HCT116 (cell line): ENCODE results near the gene CMC1. TPM values are rescaled to one million over a fixed set of nuclear protein-coding genes. Genes with fewer than 3 reads are reported as not detected.

Experiments
- ATAC-seq: fragments of 200-7000 bp; cut with Tn5 transposase; 2 replicates; pipeline ENCODE4 v1.9.1; 2020; ENCODE audit warnings: mild to moderate bottlenecking, moderate library complexity
- BruUV-seq: library from RNA; stranded (reverse); fragments of 400-500 nt; replicated peaks from 2 replicates; lab custom pipeline; 2021; lab: Mats Ljungman, UMichigan
- CTCF ChIA-PET: fragments of 300-600 bp; sonication (Branson Sonifier 250); formaldehyde crosslinking; loops from one replicate; lab custom pipeline; 2021; ENCODE audit warnings: antibody characterized with exemption; lab: Charles Lee
- POLR2A ChIA-PET: fragments of 300-600, 350-600 bp; sonication (Branson Sonifier 250); formaldehyde crosslinking; loops from one replicate; lab custom pipeline; 2021; ENCODE audit warnings: antibody characterized with exemption; lab: Charles Lee
- RAD21 ChIA-PET, 2 experiments: fragments of 300-600 bp; sonication (Branson Sonifier 250); formaldehyde crosslinking; loops; one replicate each; lab custom pipeline; 2023; ENCODE audit warnings: low total read pairs in 2 of 2; ENCODE audit not compliant: uncharacterized antibody in 2 of 2, unreplicated experiment in 2 of 2, low non-redundant PET in 1 of 2; lab: Charles Lee
- DNase-seq: peaks from one replicate; pipeline ENCODE4 v3.0.0-alpha.2; 2010; ENCODE audit warnings: low read depth, low spot score
- H2AFZ ChIP-seq: fragments of 200-600 bp; shearing (Covaris generic), sonication (generic); 2 replicates; pipeline ENCODE4 v1.6.1; 2017; ENCODE audit warnings: low read depth, mixed run types, mixed read lengths, antibody characterized with exemption, low read length; ENCODE audit not compliant: poor library complexity, severe bottlenecking
- H3K27ac ChIP-seq: 2 replicates; pipeline ENCODE4 v1.5.1; 2012; ENCODE audit warnings: low read depth, low read length
- H3K27me3 ChIP-seq: fragments of 200-600 bp; sonication (generic); 2 replicates; pipeline ENCODE4 v1.6.1; 2016; ENCODE audit warnings: mixed run types, low read length, mixed read lengths; ENCODE audit not compliant: insufficient read depth
- H3K36me3 ChIP-seq, 2 experiments: fragments of 200-500 bp in 1 of 2; fragments of 200-600 bp in 1 of 2; sonication (Bioruptor generic) in 1 of 2; sonication (generic) in 1 of 2; 2 replicates each; pipeline versions ENCODE4 v1.5.1 to v1.6.1; 2014 to 2016; ENCODE audit warnings: low read length in 2 of 2, inconsistent platforms in 1 of 2, mixed read lengths in 1 of 2, mixed run types in 1 of 2; ENCODE audit not compliant: insufficient read depth in 2 of 2, control insufficient read depth in 1 of 2
- H3K4me1 ChIP-seq, 2 experiments: fragments of 200-600 bp in 1 of 2; sonication (generic) in 1 of 2; 2 replicates each; pipeline versions ENCODE4 v1.5.1 to v1.6.1; 2012 to 2017; ENCODE audit warnings: low read length in 2 of 2, inconsistent platforms in 1 of 2, mild to moderate bottlenecking in 1 of 2, mixed read lengths in 1 of 2, mixed run types in 1 of 2, moderate library complexity in 1 of 2; ENCODE audit not compliant: insufficient read depth in 2 of 2, control insufficient read depth in 1 of 2
- H3K4me2 ChIP-seq: fragments of 200-600 bp; sonication (generic); 2 replicates; pipeline ENCODE4 v1.6.1; 2017; ENCODE audit warnings: mixed run types, low read length, mixed read lengths
- H3K4me3 ChIP-seq, 2 experiments: fragments of 200-600 bp in 1 of 2; sonication (generic) in 1 of 2; replicated peaks in 1 of 2; 2 replicates each; pipeline ENCODE4 v1.5.1; 2011 to 2016; ENCODE audit warnings: low read length in 2 of 2, control low read depth in 1 of 2, low read depth in 1 of 2, mild to moderate bottlenecking in 1 of 2, mixed read lengths in 1 of 2, mixed run types in 1 of 2
- H3K79me2 ChIP-seq: fragments of 200-600 bp; sonication (generic); 2 replicates; pipeline ENCODE4 v1.6.1; 2017; ENCODE audit warnings: mild to moderate bottlenecking, mixed run types, low read length, moderate library complexity, mixed read lengths; ENCODE audit not compliant: insufficient read depth
- H3K9ac ChIP-seq: fragments of 200-600 bp; sonication (generic); 2 replicates; pipeline ENCODE4 v1.6.1; 2016; ENCODE audit warnings: low read length, mixed read lengths
- H3K9me2 ChIP-seq: fragments of 200-600 bp; sonication (generic), shearing (Covaris generic); 2 replicates; pipeline ENCODE4 v1.6.1; 2017; ENCODE audit warnings: mixed run types, mild to moderate bottlenecking, moderate library complexity; ENCODE audit not compliant: insufficient read depth
- H3K9me3 ChIP-seq, 2 experiments: fragments of 200-500 bp in 1 of 2; fragments of 200-600 bp in 1 of 2; sonication (Bioruptor generic) in 1 of 2; sonication (generic) in 1 of 2; 2 replicates each; pipeline ENCODE4 v1.6.1; 2014 to 2017; ENCODE audit warnings: low read length in 2 of 2, mixed read lengths in 2 of 2, inconsistent platforms in 1 of 2, low read depth in 1 of 2, mild to moderate bottlenecking in 1 of 2, mixed run types in 1 of 2, moderate library complexity in 1 of 2; ENCODE audit not compliant: control insufficient read depth in 1 of 2, insufficient read depth in 1 of 2
- H4K20me1 ChIP-seq: fragments of 200-600 bp; sonication (generic), shearing (Covaris generic); 2 replicates; pipeline ENCODE4 v1.6.1; 2017; ENCODE audit warnings: mixed run types, mild to moderate bottlenecking, moderate library complexity; ENCODE audit not compliant: insufficient read depth
- CEBPB ChIP-seq: IDR thresholded peaks from 2 replicates; pipeline ENCODE4 v1.6.1; 2012; ENCODE audit warnings: low read depth
- JUND ChIP-seq: IDR thresholded peaks from 2 replicates; pipeline ENCODE4 v1.6.1; 2012
- RAD21 ChIP-seq: IDR thresholded peaks from 2 replicates; pipeline ENCODE4 v1.6.1; 2012; ENCODE audit warnings: low read depth, mild to moderate bottlenecking
- SIN3A ChIP-seq: IDR thresholded peaks from 2 replicates; pipeline ENCODE4 v1.6.1; 2012; ENCODE audit warnings: low read depth
- SRF ChIP-seq: IDR thresholded peaks from 2 replicates; pipeline ENCODE4 v1.6.1; 2012; ENCODE audit warnings: low read depth
- TCF7L2 ChIP-seq: IDR thresholded peaks from 2 replicates; pipeline ENCODE4 v1.7.0; 2011; ENCODE audit warnings: borderline replicate concordance, inconsistent platforms; ENCODE audit not compliant: insufficient read depth, insufficient read length; ENCODE audit errors: extremely low read depth
- intact Hi-C: fragments of 100-400 bp; cut with micrococcal nuclease; formaldehyde crosslinking; loops from 2 replicates; pipeline ENCODE4 v1.10.0; 2022
- total RNA-seq: library from RNA; stranded (reverse); gene quantifications from one replicate; pipeline ENCODE4 v1.2.1, GENCODE V29; 2021; ENCODE audit not compliant: unreplicated experiment
- TF ChIP-seq, protein P1 (sequence below): IDR thresholded peaks from 2 replicates; pipeline ENCODE4 v1.6.1; 2012; ENCODE audit warnings: low read depth
- TF ChIP-seq, protein P2 (sequence below), 3 experiments: fragments of 200-600 bp in 1 of 3; sonication (generic) in 1 of 3; IDR thresholded peaks in 2 of 3; conservative IDR thresholded peaks in 1 of 3; 2 replicates each; pipeline ENCODE4 v1.5.1; 2012 to 2017; ENCODE audit warnings: low read depth in 2 of 3, low read length in 2 of 3, antibody characterized with exemption in 1 of 3, borderline replicate concordance in 1 of 3, control low read depth in 1 of 3, mild to moderate bottlenecking in 1 of 3, mixed read lengths in 1 of 3, mixed run types in 1 of 3, moderate library complexity in 1 of 3; ENCODE audit not compliant: insufficient read depth in 1 of 3

CMC1 gene
- total RNA-seq, 1 experiment from 2014 or later: 29.0 TPM

DNA sequence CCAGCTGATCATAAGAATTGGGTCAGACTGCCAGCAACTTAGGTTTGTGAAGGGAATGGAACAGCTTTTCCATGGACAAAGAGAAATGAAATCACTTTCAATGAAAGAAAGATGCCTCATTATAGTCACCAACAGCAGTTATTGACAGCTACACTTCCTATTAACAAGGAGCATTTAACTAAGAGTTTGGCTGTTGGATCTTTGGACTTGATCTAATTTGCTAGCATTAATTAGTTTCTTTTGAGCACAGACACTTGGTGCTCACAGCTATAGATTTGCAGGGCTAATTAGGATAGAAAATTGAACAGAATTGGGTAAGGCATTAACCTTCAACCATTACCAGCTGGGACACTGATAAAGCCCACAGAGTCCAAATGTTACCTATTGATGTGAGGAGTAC lies 24.2 kb downstream of the CMC1 start:
- POLR2A ChIA-PET: no interaction called here
- DNase-seq: no peak
- BruUV-seq: no TSS peak

DNA sequence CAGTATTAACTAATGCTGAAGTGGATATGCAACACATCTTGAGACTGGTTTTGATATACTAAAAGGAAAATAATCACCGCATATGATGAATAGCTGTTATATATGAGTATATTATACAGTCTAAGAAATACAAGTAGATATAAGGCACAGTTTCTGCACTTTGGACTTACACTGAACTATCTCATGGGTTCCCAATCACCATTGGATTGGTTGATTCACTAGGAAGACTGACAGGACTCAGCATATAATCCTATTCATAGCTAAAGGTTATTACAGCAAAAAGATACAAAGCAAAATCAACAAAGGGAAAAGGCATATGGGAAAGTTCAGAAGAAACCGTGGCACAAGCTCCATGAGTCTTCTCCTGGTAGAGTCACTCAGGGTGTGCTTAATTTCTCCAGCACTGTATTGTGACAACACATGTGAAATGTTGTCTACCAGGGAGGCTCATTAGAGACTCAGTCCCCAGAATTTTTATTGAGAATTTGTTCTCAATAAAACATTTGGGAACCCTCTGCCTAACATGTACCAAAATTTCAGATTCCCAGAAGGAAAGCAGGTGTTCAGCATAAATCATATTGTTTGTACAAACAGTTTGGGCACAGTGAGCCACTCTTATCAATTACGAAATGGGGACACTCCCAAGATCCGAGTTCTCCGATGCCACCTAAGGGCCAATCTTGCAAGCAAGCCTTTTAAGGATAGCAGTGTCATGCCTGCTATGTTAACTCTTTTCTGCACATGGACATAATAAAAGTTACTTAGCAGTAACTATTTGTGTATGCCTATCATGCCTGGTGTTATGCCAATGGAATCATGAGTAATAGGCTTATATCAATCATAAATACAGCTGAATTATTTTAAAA lies 26.8 kb downstream of the CMC1 start:
- intact Hi-C loops: no loop called here
- ChIA-PET CTCF (no interaction called here), RAD21 (no interaction called here), POLR2A (no interaction called here)
- Histone ChIP-seq H3K27me3 (no peaks in the 10 kb centered on the region), H3K4me3 (no peak overlapping the region), H4K20me1 (no peaks in the 10 kb centered on the region), H3K79me2 (peaks cover 5% of the 10 kb centered on the region; the same call in 1 of the 2 replicates), H3K27ac (no peak overlapping the region), H3K9ac (no peak overlapping the region), H3K9me2 (no peaks in the 10 kb centered on the region), H3K36me3 (peaks cover 0 to 5% of the 10 kb centered on the region in 2 experiments; a peak in 1 of 4 replicates), H3K4me1 (no peaks in the 10 kb centered on the region), H3K4me2 (no peak overlapping the region), H2AFZ (no peak overlapping the region), H3K9me3 (no peaks in the 10 kb centered on the region)
- DNase-seq (no peak), ATAC-seq (peak; percentile 65)
- no TSS peak for BruUV-seq
- TF ChIP-seq SRF (peak; percentile 52; the same call in 1 of the 2 replicates), CEBPB (peak; percentile 40; the same call in 1 of the 2 replicates), RAD21 (peak; percentile 46), SIN3A (no peak)
- TF ChIP-seq, protein P1, sequence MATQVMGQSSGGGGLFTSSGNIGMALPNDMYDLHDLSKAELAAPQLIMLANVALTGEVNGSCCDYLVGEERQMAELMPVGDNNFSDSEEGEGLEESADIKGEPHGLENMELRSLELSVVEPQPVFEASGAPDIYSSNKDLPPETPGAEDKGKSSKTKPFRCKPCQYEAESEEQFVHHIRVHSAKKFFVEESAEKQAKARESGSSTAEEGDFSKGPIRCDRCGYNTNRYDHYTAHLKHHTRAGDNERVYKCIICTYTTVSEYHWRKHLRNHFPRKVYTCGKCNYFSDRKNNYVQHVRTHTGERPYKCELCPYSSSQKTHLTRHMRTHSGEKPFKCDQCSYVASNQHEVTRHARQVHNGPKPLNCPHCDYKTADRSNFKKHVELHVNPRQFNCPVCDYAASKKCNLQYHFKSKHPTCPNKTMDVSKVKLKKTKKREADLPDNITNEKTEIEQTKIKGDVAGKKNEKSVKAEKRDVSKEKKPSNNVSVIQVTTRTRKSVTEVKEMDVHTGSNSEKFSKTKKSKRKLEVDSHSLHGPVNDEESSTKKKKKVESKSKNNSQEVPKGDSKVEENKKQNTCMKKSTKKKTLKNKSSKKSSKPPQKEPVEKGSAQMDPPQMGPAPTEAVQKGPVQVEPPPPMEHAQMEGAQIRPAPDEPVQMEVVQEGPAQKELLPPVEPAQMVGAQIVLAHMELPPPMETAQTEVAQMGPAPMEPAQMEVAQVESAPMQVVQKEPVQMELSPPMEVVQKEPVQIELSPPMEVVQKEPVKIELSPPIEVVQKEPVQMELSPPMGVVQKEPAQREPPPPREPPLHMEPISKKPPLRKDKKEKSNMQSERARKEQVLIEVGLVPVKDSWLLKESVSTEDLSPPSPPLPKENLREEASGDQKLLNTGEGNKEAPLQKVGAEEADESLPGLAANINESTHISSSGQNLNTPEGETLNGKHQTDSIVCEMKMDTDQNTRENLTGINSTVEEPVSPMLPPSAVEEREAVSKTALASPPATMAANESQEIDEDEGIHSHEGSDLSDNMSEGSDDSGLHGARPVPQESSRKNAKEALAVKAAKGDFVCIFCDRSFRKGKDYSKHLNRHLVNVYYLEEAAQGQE: no peak
- TF ChIP-seq, protein P2, sequence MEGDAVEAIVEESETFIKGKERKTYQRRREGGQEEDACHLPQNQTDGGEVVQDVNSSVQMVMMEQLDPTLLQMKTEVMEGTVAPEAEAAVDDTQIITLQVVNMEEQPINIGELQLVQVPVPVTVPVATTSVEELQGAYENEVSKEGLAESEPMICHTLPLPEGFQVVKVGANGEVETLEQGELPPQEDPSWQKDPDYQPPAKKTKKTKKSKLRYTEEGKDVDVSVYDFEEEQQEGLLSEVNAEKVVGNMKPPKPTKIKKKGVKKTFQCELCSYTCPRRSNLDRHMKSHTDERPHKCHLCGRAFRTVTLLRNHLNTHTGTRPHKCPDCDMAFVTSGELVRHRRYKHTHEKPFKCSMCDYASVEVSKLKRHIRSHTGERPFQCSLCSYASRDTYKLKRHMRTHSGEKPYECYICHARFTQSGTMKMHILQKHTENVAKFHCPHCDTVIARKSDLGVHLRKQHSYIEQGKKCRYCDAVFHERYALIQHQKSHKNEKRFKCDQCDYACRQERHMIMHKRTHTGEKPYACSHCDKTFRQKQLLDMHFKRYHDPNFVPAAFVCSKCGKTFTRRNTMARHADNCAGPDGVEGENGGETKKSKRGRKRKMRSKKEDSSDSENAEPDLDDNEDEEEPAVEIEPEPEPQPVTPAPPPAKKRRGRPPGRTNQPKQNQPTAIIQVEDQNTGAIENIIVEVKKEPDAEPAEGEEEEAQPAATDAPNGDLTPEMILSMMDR (IDR thresholded peaks at IDR 0.05 in 2 of 3, conservative IDR thresholded peaks at IDR 0.05 in 1 of 3; ENCODE audit: borderline replicate concordance in 1 of 3, insufficient read depth in 1 of 3, low read depth in 2 of 3, low read length in 2 of 3): peak in 2 of 3 experiments; percentile 1 to 11; a peak in 1 of 6 replicates

More for the DNA sequence above, 24.2 kb downstream of the CMC1 start:
- TF ChIP-seq JUND (no peak), TCF7L2 (no peak), RAD21 (no peak), CEBPB (no peak)
- H4K20me1 ChIP-seq: no peaks in the 10 kb centered on the region
- H3K4me3 ChIP-seq: no peak overlapping the region
- H3K27ac ChIP-seq: no peak overlapping the region
- ChIA-PET RAD21 (no interaction called here), CTCF (no interaction called here)
- H3K4me1 ChIP-seq: no peaks in the 10 kb centered on the region
- no peaks in the 10 kb centered on the region for H3K9me2 ChIP-seq
- peaks cover 27% of the 10 kb centered on the region for H3K79me2 ChIP-seq
- H3K36me3 ChIP-seq: no peaks in the 10 kb centered on the region
- no peak overlapping the region for H2AFZ ChIP-seq
- no peak for ATAC-seq
- H3K9ac ChIP-seq: no peak overlapping the region
- no peaks in the 10 kb centered on the region for H3K27me3 ChIP-seq
- intact Hi-C loops: no loop called here
- no peaks in the 10 kb centered on the region for H3K9me3 ChIP-seq
- no peak overlapping the region for H3K4me2 ChIP-seq
